Hepatocyte (in vitro differentiated cells): ENCODE results near the gene NTSR2. TPM values are rescaled to one million over a fixed set of nuclear protein-coding genes. Genes with fewer than 3 reads are reported as not detected.

Source experiments
- DNase-seq: peaks from one replicate; pipeline ENCODE4 v3.0.0-alpha.2; 2016; ENCODE audit warnings: low spot score
- H2AFZ ChIP-seq: fragments of 200-600 bp; sonication (generic); 2 replicates; pipeline ENCODE4 v1.6.0; 2016; ENCODE audit warnings: antibody characterized with exemption, mild to moderate bottlenecking
- H3K27ac ChIP-seq: fragments of 200-600 bp; sonication (generic); 2 replicates; pipeline ENCODE4 v1.5.1; 2016; ENCODE audit warnings: mild to moderate bottlenecking
- H3K27me3 ChIP-seq: fragments of 200-600 bp; sonication (generic); 2 replicates; pipeline ENCODE4 v1.6.1; 2016
- H3K36me3 ChIP-seq: fragments of 200-600 bp; sonication (generic); replicated peaks from 2 replicates; pipeline ENCODE4 v1.5.1; 2016; ENCODE audit warnings: low read depth; ENCODE audit not compliant: insufficient read depth
- H3K4me1 ChIP-seq: fragments of 200-600 bp; sonication (generic); 2 replicates; pipeline ENCODE4 v1.5.1; 2016; ENCODE audit warnings: mild to moderate bottlenecking, moderate library complexity; ENCODE audit not compliant: insufficient read depth
- H3K4me2 ChIP-seq: fragments of 200-600 bp; sonication (generic); 2 replicates; pipeline ENCODE4 v1.6.0; 2016
- H3K4me3 ChIP-seq: fragments of 200-600 bp; sonication (generic); 2 replicates; pipeline ENCODE4 v1.5.1; 2016; ENCODE audit warnings: mild to moderate bottlenecking
- H3K79me2 ChIP-seq: fragments of 200-600 bp; sonication (generic); 2 replicates; pipeline ENCODE4 v1.6.0; 2017; ENCODE audit warnings: mild to moderate bottlenecking
- H3K9me2 ChIP-seq: fragments of 200-600 bp; sonication (generic); replicated peaks from 2 replicates; pipeline ENCODE4 v1.6.0; 2017; ENCODE audit warnings: mild to moderate bottlenecking; ENCODE audit not compliant: insufficient read depth
- H3K9me3 ChIP-seq: fragments of 200-600 bp; sonication (generic); 2 replicates; pipeline ENCODE4 v1.5.1; 2016; ENCODE audit warnings: low read depth, mild to moderate bottlenecking
- H4K20me1 ChIP-seq: fragments of 200-600 bp; sonication (generic); 2 replicates; pipeline ENCODE4 v1.6.0; 2016; ENCODE audit warnings: mild to moderate bottlenecking; ENCODE audit not compliant: insufficient read depth, poor library complexity, severe bottlenecking
- CTCF ChIP-seq: fragments of 200-600 bp; sonication (generic); IDR thresholded peaks from 2 replicates; pipeline ENCODE4 v1.5.1; 2016; ENCODE audit warnings: antibody characterized with exemption, mild to moderate bottlenecking; ENCODE audit not compliant: poor library complexity
- EZH2 ChIP-seq: fragments of 200-600 bp; sonication (generic); IDR thresholded peaks from 2 replicates; pipeline ENCODE4 v1.6.1; 2016; ENCODE audit warnings: antibody characterized with exemption, mild to moderate bottlenecking, borderline replicate concordance
- EZH2phosphoT487 ChIP-seq: fragments of 200-600 bp; sonication (generic); IDR thresholded peaks from one replicate; pipeline ENCODE4 v1.6.1; 2018; ENCODE audit warnings: antibody characterized with exemption, mild to moderate bottlenecking, low read depth, moderate library complexity; ENCODE audit not compliant: unreplicated experiment, severe bottlenecking
- WGBS: methylation state at CpG from one replicate; pipeline ENCODE4 v1.1.6; 2016; ENCODE audit warnings: low lambda C conversion rate; ENCODE audit errors: missing lambda C conversion rate; 5-methylcytosine and 5-hydroxymethylcytosine counted together
- polyA plus RNA-seq: library from polyadenylated mRNA; unstranded; fragments of >200 nt; fragmentation: Nextera tagmentation; extraction: Ambion mirVana; gene quantifications from 2 replicates; pipeline ENCODE4 v1.2.1, GENCODE V29; 2016
- total RNA-seq: library from RNA; depleted of rRNA; stranded (reverse); fragments of >200 nt; gene quantifications from 2 replicates; pipeline ENCODE4 v1.2.3, GENCODE V29; 2014

Gene NTSR2
- total and polyA plus RNA-seq, 2 experiments from 2014 or later = 0.28 TPM; not detected in 1

GRCh38 chr2:11647834-11648600, 22.0 kb downstream of the NTSR2 start:
- H3K9me3 ChIP-seq = no peaks in the 10 kb centered on the region
- H3K4me3 ChIP-seq = no peak overlapping the region
- no peak overlapping the region for H3K4me2 ChIP-seq
- no peak for TF ChIP-seq EZH2
- peak; percentile 39 for TF ChIP-seq CTCF
- H3K27me3 ChIP-seq = no peaks in the 10 kb centered on the region
- H3K36me3 ChIP-seq = no peaks in the 10 kb centered on the region
- no peak overlapping the region for H2AFZ ChIP-seq
- H4K20me1 ChIP-seq = no peaks in the 10 kb centered on the region
- no peak overlapping the region for H3K27ac ChIP-seq
- no peaks in the 10 kb centered on the region for H3K9me2 ChIP-seq
- 61% methylated on average over 7 of the region's 7 CpGs for WGBS
- no peaks in the 10 kb centered on the region for H3K79me2 ChIP-seq
- no peaks in the 10 kb centered on the region for H3K4me1 ChIP-seq
- peak; percentile 34 for DNase-seq

GRCh38 chr2:11646530-11646929, 23.5 kb downstream of the NTSR2 start:
- no peaks in the 10 kb centered on the region for H3K27me3 ChIP-seq
- no peaks in the 10 kb centered on the region for H3K9me3 ChIP-seq
- H3K9me2 ChIP-seq = no peaks in the 10 kb centered on the region
- no peak overlapping the region for H3K27ac ChIP-seq
- DNase-seq = no peak
- TF ChIP-seq EZH2phosphoT487 (no peak), EZH2 (no peak), CTCF (no peak)
- no peaks in the 10 kb centered on the region for H4K20me1 ChIP-seq
- no peak overlapping the region for H3K4me3 ChIP-seq
- no peak overlapping the region for H2AFZ ChIP-seq
- no peaks in the 10 kb centered on the region for H3K4me1 ChIP-seq
- no peak overlapping the region for H3K4me2 ChIP-seq
- H3K36me3 ChIP-seq = no peaks in the 10 kb centered on the region
- 98% methylated on average over 3 of the region's 3 CpGs for WGBS
- no peaks in the 10 kb centered on the region for H3K79me2 ChIP-seq

GRCh38 chr2:11644293-11644692, 25.7 kb downstream of the NTSR2 start:
- Histone ChIP-seq H3K9me2 (no peaks in the 10 kb centered on the region), H3K79me2 (no peaks in the 10 kb centered on the region), H3K36me3 (no peaks in the 10 kb centered on the region), H4K20me1 (no peaks in the 10 kb centered on the region), H2AFZ (no peak overlapping the region), H3K27me3 (no peaks in the 10 kb centered on the region), H3K4me3 (no peak overlapping the region), H3K27ac (no peak overlapping the region), H3K4me1 (no peaks in the 10 kb centered on the region), H3K9me3 (no peaks in the 10 kb centered on the region), H3K4me2 (no peak overlapping the region)
- no peak for DNase-seq
- WGBS = 90% methylated on average over 3 of the region's 3 CpGs
- no peak for TF ChIP-seq EZH2
- TF ChIP-seq CTCF = no peak
- no peak for TF ChIP-seq EZH2phosphoT487
